K562 (cell line): ENCODE data around the gene HIVEP2.

Experiments used
- CTCF ChIP-seq, 3 experiments: IDR thresholded peaks in 2 of 3; conservative IDR thresholded peaks in 1 of 3; 2 replicates each; pipeline ENCODE4 v1.5.1; 2011 to 2012; ENCODE audit warnings: low read length in 3 of 3, mild to moderate bottlenecking in 3 of 3, control low read depth in 2 of 3, improper control_type of control experiment in 1 of 3, inconsistent platforms in 1 of 3, low read depth in 1 of 3, mixed read lengths in 1 of 3, moderate library complexity in 1 of 3; ENCODE audit not compliant: insufficient read depth in 2 of 3
- HOMEZ ChIP-seq: fragments of 250-450 bp; sonication (Bioruptor Pico); IDR thresholded peaks from 2 replicates; pipeline ENCODE4 v1.4.0; 2020; ENCODE audit warnings: mild to moderate bottlenecking, moderate library complexity
- MAFK ChIP-seq: IDR thresholded peaks from 2 replicates; pipeline ENCODE4 v1.6.1; 2011; ENCODE audit warnings: low read length, improper control_type of control experiment
- MLLT1 ChIP-seq, 2 experiments: fragments of 450-650 bp; IDR thresholded peaks; 2 replicates each; pipeline ENCODE4 v1.6.1; 2016
- NFYB ChIP-seq: IDR thresholded peaks from 2 replicates; pipeline ENCODE4 v1.6.1; 2011; ENCODE audit warnings: mild to moderate bottlenecking, moderate library complexity; ENCODE audit not compliant: insufficient read length; ENCODE audit errors: extremely low read depth
- POLR2A ChIP-seq: fragments of 450-650 bp; conservative IDR thresholded peaks from 2 replicates; pipeline ENCODE4 v1.6.1; 2016
- POLR3A ChIP-seq: IDR thresholded peaks from 2 replicates; pipeline ENCODE4 v1.6.1; 2011; ENCODE audit warnings: borderline replicate concordance, mild to moderate bottlenecking, moderate library complexity; ENCODE audit not compliant: insufficient read length, insufficient read depth; ENCODE audit errors: extremely low read depth
- SP2 ChIP-seq: IDR thresholded peaks from 2 replicates; pipeline ENCODE4 v1.6.1; 2011; ENCODE audit warnings: mild to moderate bottlenecking, low read depth, low read length, moderate library complexity; ENCODE audit not compliant: poor library complexity, severe bottlenecking; ENCODE audit errors: extremely low read depth
- TCF7L2 ChIP-seq: fragments of 150-350 bp; IDR thresholded peaks from 2 replicates; pipeline ENCODE4 v1.6.1; 2016; ENCODE audit warnings: low read depth, mild to moderate bottlenecking, low read length, moderate library complexity

- no peak for TF ChIP-seq NFYB
- TF ChIP-seq MLLT1 (IDR thresholded peaks at IDR 0.05), result no peak
- no peak for TF ChIP-seq POLR2A
- no peak for TF ChIP-seq HOMEZ
- TF ChIP-seq CTCF (IDR thresholded peaks at IDR 0.05 in 2 of 3, conservative IDR thresholded peaks at IDR 0.05 in 1 of 3; ENCODE audit: insufficient read depth in 2 of 3, low read depth in 1 of 3, low read length in 3 of 3), result no peak
- TF ChIP-seq MAFK, result no peak
- TF ChIP-seq POLR3A, result no peak
- no peak for TF ChIP-seq TCF7L2
- no peak for TF ChIP-seq SP2
Measured at GRCh38 chr6:142954844-142955243, 9.9 kb upstream of the HIVEP2 start.
